ENCODE measurements around the gene TGM1.
"Not testable (repeated sequence)": the region's sequence is repeated elsewhere in the genome, so short reads cannot be mapped to it uniquely, and the experiment has no call there.

The TGM1 gene

DNA sequence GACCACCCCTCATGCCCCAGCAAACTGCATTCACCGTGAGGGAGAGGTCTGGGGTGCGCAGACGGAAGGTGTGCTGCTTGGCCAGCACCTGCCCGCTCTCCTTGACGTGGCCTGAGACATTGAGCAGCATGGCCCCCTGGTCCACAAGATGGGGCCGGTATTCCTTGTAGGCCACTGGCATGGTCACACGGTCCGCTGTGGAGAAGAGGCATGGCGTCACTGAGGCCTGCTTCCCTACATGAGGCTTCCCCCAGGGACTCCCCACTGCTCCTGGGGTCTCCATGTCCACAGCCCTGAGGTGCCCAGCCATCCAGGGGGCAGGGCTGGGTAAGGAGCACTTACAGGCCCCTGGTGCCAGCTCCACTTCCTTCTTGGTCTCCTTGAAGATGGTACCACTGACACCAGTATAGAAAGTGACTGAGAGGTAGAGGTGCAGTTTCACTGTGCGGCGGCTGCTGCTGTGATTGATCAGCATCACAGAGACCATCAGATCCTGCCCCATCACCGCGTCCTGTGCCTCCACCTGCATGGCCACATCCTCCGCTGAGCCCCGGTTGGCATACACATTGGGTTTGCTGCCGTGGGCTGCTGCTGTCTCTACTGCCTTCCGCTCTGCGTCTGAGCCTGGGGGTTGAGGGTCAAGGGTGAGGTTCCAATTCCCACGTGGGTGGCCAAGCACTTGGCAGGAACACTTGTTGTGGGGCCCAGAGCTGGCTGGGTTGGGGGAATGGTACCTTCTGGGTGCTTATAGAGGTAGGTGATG is 8.2 kb downstream of the TGM1 start:
- no peak for DNase-seq (ENCODE audit: low spot score)

DNA sequence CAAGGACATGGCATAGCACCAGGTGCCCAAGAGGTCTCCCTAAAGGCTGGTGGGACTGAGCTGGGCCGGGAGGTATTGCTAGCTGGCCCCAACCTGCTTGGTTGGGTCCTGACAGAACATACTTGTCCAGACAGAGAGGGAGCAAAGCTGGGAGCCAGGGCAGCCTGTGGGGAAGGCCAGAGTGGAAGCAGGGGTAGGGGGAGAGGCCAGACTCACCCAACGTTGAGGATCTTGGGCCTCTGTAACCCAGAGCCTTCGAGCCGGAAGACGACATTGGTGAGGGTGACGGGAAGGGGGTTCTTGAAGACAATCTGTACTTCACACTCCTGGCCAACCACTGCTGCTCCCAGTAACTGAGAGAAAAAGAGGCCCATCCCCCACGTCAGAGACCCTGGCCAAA is 9.0 kb downstream of the TGM1 start:
- DNase-seq (ENCODE audit: low spot score), result no peak

DNA sequence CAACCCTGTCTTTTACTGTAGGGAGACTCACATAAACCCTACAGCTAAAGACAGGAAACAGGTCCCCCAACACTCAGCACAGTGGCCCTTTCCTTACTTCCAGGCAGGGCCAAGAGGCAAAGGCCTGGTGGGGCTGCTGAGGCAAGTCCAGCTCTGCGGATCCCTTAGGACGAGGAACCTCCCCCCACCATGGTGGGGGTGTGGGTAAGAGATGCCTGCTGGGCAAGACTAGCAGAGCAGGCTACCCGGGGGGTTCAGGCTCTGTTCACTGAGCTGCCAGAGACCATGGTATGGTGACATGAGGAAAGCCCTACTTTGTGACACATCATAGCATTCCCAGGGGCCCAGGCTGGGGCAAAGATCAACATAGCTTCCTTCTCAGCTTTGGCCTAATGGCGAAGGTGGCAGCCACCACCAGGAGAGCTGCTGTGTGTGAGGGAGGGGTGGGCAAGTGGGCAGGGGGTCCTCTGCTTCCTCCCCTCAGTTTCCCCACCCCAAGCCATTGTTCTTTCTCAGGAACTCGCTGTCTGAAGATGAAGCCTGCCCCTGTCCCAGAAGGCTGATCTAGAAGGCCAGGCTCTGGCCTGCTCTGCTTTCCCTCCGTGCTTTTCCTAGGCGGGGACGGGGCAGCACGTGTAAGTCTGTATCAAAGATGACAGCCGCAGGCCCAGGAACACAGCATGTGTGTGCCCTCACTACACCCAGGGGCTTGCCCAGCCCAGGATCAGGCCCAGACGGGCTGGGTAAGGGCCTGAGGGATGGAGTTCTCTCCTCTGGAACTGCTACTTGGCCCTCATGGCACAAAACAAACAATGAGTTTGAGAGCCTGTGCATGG is 10.5 kb downstream of the TGM1 start:
- DNase-seq (ENCODE audit: low spot score), result no peak

DNA sequence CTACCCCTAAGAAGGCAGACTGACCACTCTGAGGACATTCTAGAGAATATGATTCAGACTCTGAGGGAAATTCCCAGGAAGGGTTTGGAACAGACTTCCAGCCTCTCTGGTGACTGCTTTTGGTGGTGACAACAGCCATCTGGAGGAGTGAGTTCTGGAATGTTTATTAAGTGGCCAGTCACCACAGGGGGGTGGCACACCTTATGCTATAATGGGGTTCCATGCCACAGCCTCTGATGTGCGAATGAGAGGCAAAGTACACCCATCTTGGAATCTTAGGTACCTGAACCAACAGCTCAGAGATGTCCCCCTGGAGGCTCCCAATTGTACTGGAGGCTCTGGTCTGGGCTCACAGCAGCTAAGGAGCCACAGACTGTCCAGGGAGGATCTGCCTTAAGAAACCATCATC is 11.1 kb downstream of the TGM1 start:
- DNase-seq (ENCODE audit: low spot score), result no peak

GRCh38 chr14:24250354-24250753 is 12.6 kb downstream of the TGM1 start:
- no peak for DNase-seq (ENCODE audit: low spot score)

DNA sequence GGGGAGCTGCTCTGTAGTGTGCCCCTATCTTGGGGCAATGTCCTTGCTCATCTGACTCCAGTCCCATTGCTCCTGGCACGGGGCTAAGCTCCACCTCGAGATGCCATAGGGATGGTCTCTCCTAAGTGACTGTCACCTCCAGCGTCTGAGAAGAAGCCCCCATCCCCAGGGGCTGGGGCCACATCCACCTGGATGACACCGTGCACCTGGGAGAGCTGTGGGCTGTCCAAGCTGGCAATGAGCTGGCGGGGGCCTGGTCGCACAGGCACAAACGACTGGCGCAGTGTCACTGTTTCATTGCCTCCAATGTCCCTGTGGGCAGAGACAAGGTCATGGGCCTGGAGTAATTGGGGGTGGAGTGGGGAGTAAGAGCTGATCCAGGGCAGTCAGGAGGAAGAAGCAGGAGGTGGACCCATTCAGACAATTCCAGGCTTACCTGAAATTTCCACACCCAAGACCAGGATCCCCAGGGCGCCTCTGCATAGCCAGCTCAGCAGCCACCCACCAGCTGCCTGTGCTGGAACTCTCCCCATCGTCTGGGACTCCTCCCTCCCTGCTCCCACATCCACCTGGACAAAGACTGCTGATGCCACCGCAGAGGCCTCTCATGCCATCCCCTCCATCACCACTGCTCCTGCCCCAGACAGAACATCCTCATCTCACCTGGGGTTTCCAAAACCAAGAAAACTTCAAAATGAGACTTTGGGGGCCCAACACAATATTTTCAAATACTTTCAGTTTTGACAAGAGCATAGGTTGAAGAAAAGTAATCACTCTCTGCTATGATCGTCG is 13.6 kb downstream of the TGM1 start:
- DNase-seq (ENCODE audit: low spot score), result no peak

- no peak for DNase-seq (ENCODE audit: low spot score)
Measured at GRCh38 chr14:24247422-24247821, 15.6 kb downstream of the TGM1 start.

- DNase-seq (ENCODE audit: low spot score), result no peak
Measured at GRCh38 chr14:24246765-24247212, 16.2 kb downstream of the TGM1 start.

DNA sequence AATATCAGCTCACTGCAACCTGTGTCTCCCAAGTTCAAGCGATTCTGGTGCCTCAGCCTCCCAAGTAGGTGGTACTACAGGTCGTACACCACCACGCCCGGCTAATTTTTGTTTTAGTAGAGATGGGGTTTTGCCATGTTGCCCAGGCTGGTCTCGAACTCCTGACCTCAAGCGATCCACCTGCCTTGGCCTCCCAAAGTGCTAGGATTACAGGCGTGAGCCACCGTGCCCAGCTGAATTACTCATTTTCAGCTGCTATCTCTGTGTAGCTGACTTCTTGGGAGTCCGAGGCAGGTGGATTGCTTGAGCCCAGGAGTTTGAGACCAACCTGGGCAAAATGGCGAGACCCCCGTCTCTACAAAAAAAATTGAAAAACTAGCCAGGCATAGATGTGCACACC is 17.6 kb downstream of the TGM1 start:
- not testable (repeated sequence) for DNase-seq (ENCODE audit: low spot score)

DNA sequence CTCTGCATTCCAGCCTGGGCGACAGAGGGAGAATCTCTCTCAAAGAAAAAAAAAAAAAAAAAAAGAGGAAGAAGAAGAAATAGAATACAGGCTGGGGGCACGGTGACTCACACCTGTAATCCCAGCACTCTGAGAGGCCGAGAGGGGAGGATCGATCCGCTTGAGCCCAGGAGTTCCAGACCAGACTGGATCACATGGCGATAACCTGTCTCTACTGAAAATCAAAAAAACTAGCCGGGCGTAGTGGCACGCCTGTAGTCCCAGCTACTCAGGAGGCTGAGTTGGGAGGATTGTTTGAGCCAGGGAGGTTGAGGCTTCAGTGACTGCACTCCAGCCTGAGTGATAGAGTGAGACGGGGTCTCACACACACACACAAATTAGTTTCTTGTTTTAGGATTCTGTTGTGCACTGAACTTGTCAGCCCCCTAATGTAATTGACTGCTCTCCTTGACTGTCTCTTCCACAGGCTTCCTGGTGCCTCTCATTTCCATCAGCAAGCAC is 19.6 kb downstream of the TGM1 start:
- no peak for DNase-seq (ENCODE audit: low spot score)

GRCh38 chr14:24241829-24242443 is 21.0 kb downstream of the TGM1 start:
- DNase-seq (ENCODE audit: low spot score), result no peak

- DNase-seq (ENCODE audit: low spot score), result no peak
Measured at GRCh38 chr14:24240110-24240918, 22.7 kb downstream of the TGM1 start.

DNA sequence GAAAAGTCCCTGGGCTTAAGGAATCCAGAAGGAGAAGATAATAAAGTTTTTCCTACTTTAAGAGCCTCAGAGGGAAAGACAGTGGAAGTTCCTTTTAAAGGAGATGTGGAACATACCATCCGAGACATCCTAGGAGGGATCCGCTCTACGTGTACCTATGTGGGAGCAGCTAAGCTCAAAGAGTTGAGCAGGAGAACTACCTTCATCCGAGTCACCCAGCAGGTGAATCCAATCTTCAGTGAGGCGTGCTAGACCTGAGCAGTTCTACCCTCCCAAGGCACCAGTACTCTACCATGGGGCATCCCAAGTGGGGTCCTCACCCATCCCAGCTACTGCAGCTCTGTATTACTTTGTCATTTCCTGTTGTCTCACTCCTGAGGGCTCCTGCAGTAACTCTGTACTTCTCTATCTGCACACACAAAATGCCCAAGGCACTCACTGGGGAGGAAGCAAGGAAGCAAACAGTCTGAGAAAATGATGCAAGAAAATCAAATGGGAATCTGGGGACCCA is 24.4 kb downstream of the TGM1 start:
- no peak for DNase-seq (ENCODE audit: low spot score)

DNA sequence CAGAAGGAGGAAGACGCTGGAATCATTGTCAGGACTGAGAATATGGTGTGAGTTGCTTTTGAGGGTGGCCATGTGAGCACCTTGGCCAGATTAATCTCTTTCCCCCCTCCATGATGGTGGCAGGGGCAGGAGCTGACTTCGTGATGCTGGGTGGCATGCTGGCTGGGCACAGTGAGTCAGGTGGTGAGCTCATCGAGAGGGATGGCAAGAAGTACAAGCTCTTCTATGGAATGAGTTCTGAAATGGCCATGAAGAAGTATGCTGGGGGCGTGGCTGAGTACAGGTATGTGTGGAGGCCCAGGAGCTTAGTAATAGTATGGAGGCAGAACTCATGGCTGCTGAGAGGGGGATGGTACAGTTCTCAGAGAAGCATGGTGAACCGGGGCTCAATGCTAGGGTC is 24.9 kb downstream of the TGM1 start:
- no peak for DNase-seq (ENCODE audit: low spot score)

- DNase-seq (ENCODE audit: low spot score), result no peak
Measured at GRCh38 chr14:24237463-24237955, 25.5 kb downstream of the TGM1 start.

- no peak for DNase-seq (ENCODE audit: low spot score)
Measured at GRCh38 chr14:24236689-24237462, 26.1 kb downstream of the TGM1 start.

- DNase-seq (ENCODE audit: low spot score), result no peak
Measured at GRCh38 chr14:24235804-24236688, 26.9 kb downstream of the TGM1 start.

DNA sequence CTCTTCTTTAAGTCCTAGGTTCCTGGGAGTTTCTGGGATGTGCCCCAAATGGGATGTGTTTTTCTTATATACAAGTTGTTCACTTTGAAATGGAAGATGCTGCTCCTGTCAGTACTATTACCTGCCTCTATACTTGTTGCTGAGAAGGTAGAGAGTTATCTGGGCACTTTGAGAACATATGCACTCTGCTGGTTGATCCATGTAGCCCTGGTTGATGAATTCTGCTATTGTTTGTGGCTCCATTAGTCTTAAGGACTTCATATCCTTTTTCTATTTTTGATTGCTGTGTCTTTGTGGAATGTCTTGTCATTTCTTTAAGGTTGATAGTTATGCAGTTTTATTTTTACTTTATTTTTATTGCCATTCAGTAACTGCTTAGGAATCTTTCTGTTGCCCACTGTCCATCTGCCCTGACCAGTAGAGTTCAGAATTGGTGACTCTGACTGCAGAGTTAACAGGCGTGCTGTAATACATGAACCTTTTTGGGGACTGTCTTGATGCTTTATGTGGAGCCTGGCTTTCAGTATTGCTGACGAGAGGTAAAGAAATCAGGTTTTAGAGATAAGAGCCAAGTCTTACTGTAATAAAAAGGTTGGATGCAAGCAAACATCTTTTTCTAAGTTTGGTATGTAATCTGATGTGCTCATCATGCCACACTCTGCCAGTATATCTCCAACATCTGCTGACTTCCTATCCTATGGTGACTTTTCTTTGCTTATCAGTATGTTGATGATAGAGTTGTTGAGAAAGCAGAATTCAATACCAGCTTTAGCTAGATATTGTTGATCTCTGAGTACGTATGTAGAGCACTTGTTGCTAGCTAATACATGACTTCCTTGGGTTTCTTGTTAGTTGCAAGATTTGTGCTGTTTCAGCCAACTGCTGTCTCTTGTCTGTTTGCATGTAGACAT is 28.6 kb downstream of the TGM1 start:
- no peak for DNase-seq (ENCODE audit: low spot score)

All from Ammon's horn (tissue), 1 donor.